K562 (cell line): ENCODE data around the gene NME4. TPM values are rescaled to one million over a fixed set of nuclear protein-coding genes. Genes with fewer than 3 reads are reported as not detected.
A peak's percentile ranks its signal among the peaks of the same experiment; 100 is the strongest.

Experiments
- ATAC-seq: fragments of 200-7000 bp; cut with Tn5 transposase; 3 replicates; pipeline ENCODE4 v1.9.1; 2020; ENCODE audit warnings: moderate library complexity
- BruUV-seq: library from RNA; stranded (reverse); fragments of 400-500 nt; replicated peaks from 2 replicates; lab custom pipeline; 2021; lab: Mats Ljungman, UMichigan
- CTCF ChIA-PET: fragments of 300-600 bp; formaldehyde crosslinking; extraction: SDS; loops from one replicate; lab custom pipeline; 2021; ENCODE audit warnings: low intra/inter-chr PET ratio; lab: Yijun Ruan, JAX
- POLR2A ChIA-PET: fragments of 300-600, 350-650 bp; sonication (Branson Sonifier 250); formaldehyde crosslinking; extraction: SDS; loops from one replicate; lab custom pipeline; 2021; ENCODE audit warnings: antibody characterized with exemption, inconsistent platforms; lab: Yijun Ruan, JAX
- DNase-seq, 4 experiments: peaks; one replicate each; pipeline versions ENCODE4 v3.0.0 to v3.0.0-alpha.2; 2011 to 2018; ENCODE audit warnings: low spot score in 3 of 4, mixed read lengths in 3 of 4; ENCODE audit errors: extremely low read depth in 1 of 4
- FAIRE-seq: peaks from 2 replicates; lab custom pipeline; 2011; peaks lifted over from hg19 to GRCh38; lab: Jason Lieb, UNC
- H2AFZ ChIP-seq: 2 replicates; pipeline ENCODE4 v1.6.0; 2011; ENCODE audit warnings: low read depth, low read length, control low read depth, inconsistent platforms
- H3K27ac ChIP-seq: fragments of 200-600 bp; 3 replicates; pipeline ENCODE4 v1.8.0; 2011; ENCODE audit warnings: low read depth, mild to moderate bottlenecking, control low read depth, inconsistent platforms, low read length, moderate library complexity, mixed read lengths; ENCODE audit errors: extremely low read depth
- H3K27me3 ChIP-seq, 2 experiments: fragments of 300-600 bp in 1 of 2; 2 replicates in 1 of 2; 3 replicates in 1 of 2; pipeline versions ENCODE4 v1.6.0 to v1.8.0; 2011; ENCODE audit warnings: inconsistent platforms in 2 of 2, low read length in 2 of 2, mild to moderate bottlenecking in 1 of 2, mixed read lengths in 1 of 2, moderate library complexity in 1 of 2; ENCODE audit not compliant: control insufficient read depth in 2 of 2, insufficient read depth in 2 of 2
- H3K36me3 ChIP-seq: fragments of 300-600 bp; 3 replicates; pipeline ENCODE4 v1.8.0; 2011; ENCODE audit warnings: mild to moderate bottlenecking, low read length, inconsistent platforms; ENCODE audit not compliant: control insufficient read depth, insufficient read depth
- H3K4me1 ChIP-seq, 2 experiments: fragments of 200-600 bp in 1 of 2; replicated peaks in 1 of 2; 2 replicates in 1 of 2; 3 replicates in 1 of 2; pipeline versions ENCODE4 v1.5.1 to v1.8.0; 2011; ENCODE audit warnings: inconsistent platforms in 2 of 2, low read length in 2 of 2, mild to moderate bottlenecking in 1 of 2, mixed read lengths in 1 of 2, moderate library complexity in 1 of 2; ENCODE audit not compliant: control insufficient read depth in 2 of 2, insufficient read depth in 2 of 2
- H3K4me2 ChIP-seq: 2 replicates; pipeline ENCODE4 v1.6.1; 2011; ENCODE audit warnings: low read length, control low read depth, inconsistent platforms, mixed read lengths; ENCODE audit not compliant: insufficient read depth
- H3K4me3 ChIP-seq: fragments of 200-600 bp; sonication (generic), shearing (Covaris generic); 2 replicates; pipeline ENCODE4 v1.5.1; 2016; ENCODE audit warnings: control low read depth, inconsistent platforms
- H3K79me2 ChIP-seq: fragments of 200-600 bp; 3 replicates; pipeline ENCODE4 v1.8.0; 2011; ENCODE audit warnings: low read length, inconsistent platforms; ENCODE audit not compliant: control insufficient read depth, insufficient read depth
- H3K9ac ChIP-seq, 2 experiments: 2 replicates each; pipeline versions ENCODE4 v1.6.0 to v1.6.1; 2011; ENCODE audit warnings: low read depth in 2 of 2, low read length in 2 of 2, control low read depth in 1 of 2, inconsistent platforms in 1 of 2, mild to moderate bottlenecking in 1 of 2, mixed read lengths in 1 of 2; ENCODE audit not compliant: insufficient read depth in 1 of 2
- H3K9me1 ChIP-seq: one replicate; pipeline ENCODE4 v1.6.0; 2011; ENCODE audit warnings: inconsistent platforms, mild to moderate bottlenecking, low read length, moderate library complexity; ENCODE audit not compliant: control insufficient read depth, insufficient read depth
- H3K9me3 ChIP-seq: replicated peaks from 2 replicates; pipeline ENCODE4 v1.5.1; 2011; ENCODE audit warnings: low read depth, low read length, inconsistent platforms; ENCODE audit not compliant: control insufficient read depth, insufficient read depth
- H4K20me1 ChIP-seq: replicated peaks from 2 replicates; pipeline ENCODE4 v1.6.1; 2011; ENCODE audit warnings: low read length, inconsistent platforms, mixed read lengths; ENCODE audit not compliant: control insufficient read depth, insufficient read depth
- KDM5B ChIP-seq: fragments of 200-600 bp; sonication (generic); IDR thresholded peaks from 2 replicates; pipeline ENCODE4 v1.6.1; 2012; ENCODE audit warnings: low read depth, mild to moderate bottlenecking, moderate library complexity, low read length, control low read depth, inconsistent platforms; ENCODE audit not compliant: insufficient replicate concordance
- MEIS2 ChIP-seq: fragments of 450-650 bp; IDR thresholded peaks from 2 replicates; pipeline ENCODE4 v1.6.1; 2014; ENCODE audit warnings: mild to moderate bottlenecking; ENCODE audit not compliant: partially characterized antibody
- MXI1 ChIP-seq: IDR thresholded peaks from 2 replicates; pipeline ENCODE4 v1.6.1; 2011; ENCODE audit warnings: low read depth, mild to moderate bottlenecking, improper control_type of control experiment, low read length
- RBFOX2 ChIP-seq: fragments of 200-400 bp; formaldehyde crosslinking; IDR thresholded peaks from 2 replicates; pipeline ENCODE4 v1.6.1; 2017; ENCODE audit warnings: low read depth, mild to moderate bottlenecking, low read length, moderate library complexity
- ZNF263 ChIP-seq: sonication (generic); formaldehyde crosslinking; IDR thresholded peaks from 2 replicates; pipeline ENCODE4 v1.8.0; 2022; ENCODE audit warnings: mild to moderate bottlenecking, missing genetic modification reagents, borderline replicate concordance
- ZNF583 ChIP-seq: fragments of 250-450 bp; sonication (Bioruptor Pico); IDR thresholded peaks from 2 replicates; pipeline ENCODE4 v1.4.0; 2020
- WGBS: fragments of 100-300 bp; shearing (Covaris generic); methylation state at CpG from one replicate; pipeline ENCODE4 v1.1.6; 2016; ENCODE audit warnings: low coverage, mixed read lengths; ENCODE audit not compliant: insufficient coverage; ENCODE audit errors: missing lambda C conversion rate; 5-methylcytosine and 5-hydroxymethylcytosine counted together
- in situ Hi-C: fragments of 300-500 bp; cut with MboI; formaldehyde crosslinking; loops from 4 replicates; pipeline ENCODE4 v1.15.0; 2018; ENCODE audit warnings: inconsistent platforms, mixed read lengths
- intact Hi-C: fragments of 100-400 bp; cut with micrococcal nuclease; formaldehyde crosslinking; loops from 2 replicates; pipeline ENCODE4 v1.14.2; 2022
- polyA plus RNA-seq, 8 experiments: library from polyadenylated mRNA; depleted of rRNA in 4 of 8; stranded (reverse) in 5 of 8; unstranded in 3 of 8; fragments of >200 nt; fragmentation: Nextera tagmentation in 2 of 8; fragmentation: Illumina TruSeq in 1 of 8; extraction: Ambion mirVana in 2 of 8; extraction: Trizol in 1 of 8; gene quantifications; 2 replicates each; pipeline versions ENCODE4 v1.2.1 to v1.2.3, GENCODE V29; 2011 to 2014; ENCODE audit warnings: inconsistent platforms in 1 of 8, missing spikeins in 1 of 8
- total RNA-seq, 7 experiments: library from RNA; depleted of rRNA in 6 of 7; stranded (reverse); fragments of >200 nt in 6 of 7; fragmentation: Illumina TruSeq in 2 of 7; extraction: Trizol in 2 of 7; gene quantifications; 2 replicates each; pipeline versions ENCODE4 v1.2.1 to v1.2.3, GENCODE V29; 2011 to 2021; ENCODE audit warnings: low replicate concordance in 1 of 7
- TF ChIP-seq, protein P1 (sequence below): sonication (generic); formaldehyde crosslinking; IDR thresholded peaks from 2 replicates; pipeline ENCODE4 v1.8.1; 2023; ENCODE audit warnings: mild to moderate bottlenecking, missing genetic modification reagents

The NME4 gene
- total and polyA plus RNA-seq, 9 of the 15 experiments (the other 6 are each of a cell fraction or from before 2014, with no cell fraction given) = 15.4 to 264 (median 139) TPM

DNA sequence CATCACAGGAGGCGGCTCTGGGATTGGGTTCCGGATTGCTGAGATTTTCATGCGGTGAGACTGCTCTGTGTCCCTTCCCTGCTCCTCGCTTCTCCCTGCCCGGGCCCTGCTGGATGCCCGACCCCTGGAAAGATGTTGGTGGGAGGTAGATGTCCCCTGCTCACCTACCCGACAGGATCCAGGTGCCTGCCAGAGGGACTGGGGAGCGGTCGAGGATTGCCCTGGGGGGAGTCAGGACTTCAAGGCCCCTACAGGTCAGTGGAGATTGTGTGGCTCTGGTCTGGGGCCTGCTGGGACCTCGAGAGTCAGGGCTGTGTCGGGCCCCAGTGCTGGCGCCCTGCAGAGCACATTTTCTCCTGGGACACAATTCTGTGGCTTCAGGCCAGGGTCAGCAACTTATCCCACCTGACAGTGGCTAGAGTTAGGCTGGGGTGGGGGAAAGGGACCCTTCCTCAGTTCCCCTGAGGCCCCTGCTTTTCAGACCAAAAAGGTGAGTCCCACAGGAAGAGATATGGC, 8.0 kb downstream of the NME4 start:
- H3K4me2 ChIP-seq = peak overlapping the region; percentile 49; the same call in 1 of the 2 replicates
- H3K9me1 ChIP-seq = no peaks in the 10 kb centered on the region
- H3K9ac ChIP-seq = peak overlapping the region; percentile 51 to 89
- H3K36me3 ChIP-seq = peaks cover 7% of the 10 kb centered on the region; the same call in 1 of the 3 replicates
- no peaks in the 10 kb centered on the region for H3K27me3 ChIP-seq
- ChIA-PET POLR2A (interaction anchor here (0.9 to 1.0 kb wide), 2 partner anchors 12 to 34 kb away, joined by 3 to 5 read pairs; no protein-coding TSS in a partner anchor), CTCF (no interaction called here)
- H3K27ac ChIP-seq = peak overlapping the region; percentile 52
- H4K20me1 ChIP-seq = no peaks in the 10 kb centered on the region
- H3K9me3 ChIP-seq = no peaks in the 10 kb centered on the region
- no peak overlapping the region for H3K4me3 ChIP-seq
- TF ChIP-seq, protein P1, sequence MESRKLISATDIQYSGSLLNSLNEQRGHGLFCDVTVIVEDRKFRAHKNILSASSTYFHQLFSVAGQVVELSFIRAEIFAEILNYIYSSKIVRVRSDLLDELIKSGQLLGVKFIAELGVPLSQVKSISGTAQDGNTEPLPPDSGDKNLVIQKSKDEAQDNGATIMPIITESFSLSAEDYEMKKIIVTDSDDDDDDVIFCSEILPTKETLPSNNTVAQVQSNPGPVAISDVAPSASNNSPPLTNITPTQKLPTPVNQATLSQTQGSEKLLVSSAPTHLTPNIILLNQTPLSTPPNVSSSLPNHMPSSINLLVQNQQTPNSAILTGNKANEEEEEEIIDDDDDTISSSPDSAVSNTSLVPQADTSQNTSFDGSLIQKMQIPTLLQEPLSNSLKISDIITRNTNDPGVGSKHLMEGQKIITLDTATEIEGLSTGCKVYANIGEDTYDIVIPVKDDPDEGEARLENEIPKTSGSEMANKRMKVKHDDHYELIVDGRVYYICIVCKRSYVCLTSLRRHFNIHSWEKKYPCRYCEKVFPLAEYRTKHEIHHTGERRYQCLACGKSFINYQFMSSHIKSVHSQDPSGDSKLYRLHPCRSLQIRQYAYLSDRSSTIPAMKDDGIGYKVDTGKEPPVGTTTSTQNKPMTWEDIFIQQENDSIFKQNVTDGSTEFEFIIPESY (CRISPR knock-in tag) = peak; percentile 52; the same call in 1 of the 2 replicates
- TF ChIP-seq MEIS2 (no peak), ZNF583 (CRISPR knock-in tag) (no peak), KDM5B (no peak), ZNF263 (CRISPR knock-in tag) (0 out of 2 replicates have a peak, but pooled peaks have one; percentile 29), MXI1 (no peak), RBFOX2 (0 out of 2 replicates have a peak, but pooled peaks have one; percentile 18)
- FAIRE-seq = no peak
- no peak for ATAC-seq
- peaks cover 19% of the 10 kb centered on the region for H3K79me2 ChIP-seq
- in situ Hi-C loops (no loop called here), intact Hi-C loops (no loop called here)
- no TSS peak for BruUV-seq
- no peak for DNase-seq
- peak overlapping the region; percentile 84 for H2AFZ ChIP-seq
- WGBS = 67% methylated on average over 10 of the region's 12 CpGs
- H3K4me1 ChIP-seq = peaks cover 22 to 52% of the 10 kb centered on the region in 2 experiments
